Measurements from ENCODE around the gene UNC13A.

Gene UNC13A

DNA sequence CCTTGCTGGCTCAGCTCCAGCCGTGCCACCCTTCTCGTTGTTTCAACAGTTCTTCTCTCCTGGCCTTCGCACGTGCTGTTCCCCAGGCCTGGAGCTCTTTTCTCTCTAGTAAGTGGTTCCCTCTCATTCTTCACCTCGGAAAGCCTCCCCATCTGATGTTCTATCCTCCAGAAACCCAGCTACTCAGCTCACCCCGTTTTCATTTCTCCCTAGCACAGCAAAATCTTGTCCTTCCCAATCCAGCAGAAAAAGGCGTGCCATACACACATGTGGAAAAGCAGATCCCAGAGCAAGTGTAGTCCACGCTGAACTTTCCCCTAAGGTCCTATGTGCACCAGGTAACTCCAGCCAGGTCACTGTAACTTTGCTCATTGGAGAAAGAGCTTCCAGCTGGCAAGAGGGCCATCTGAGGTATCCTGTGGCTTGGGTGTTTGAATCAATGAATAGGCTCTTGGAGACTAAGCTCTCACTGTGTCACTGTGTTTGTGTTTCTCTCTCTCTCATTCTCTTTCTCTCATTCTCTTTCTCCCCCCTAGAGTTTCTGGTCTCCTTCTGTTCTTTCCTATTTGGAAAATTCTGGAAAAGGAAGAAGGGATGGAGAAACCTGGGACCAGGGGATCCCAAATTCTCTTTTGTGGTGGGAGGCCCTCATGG, 83.7 kb downstream of the UNC13A start:
- in situ Hi-C loops (cut with HindIII; ENCODE audit: low pct_ligation_motif_present, low sequenced_read_pairs), result no loop called here
- TF ChIP-seq, protein P1, sequence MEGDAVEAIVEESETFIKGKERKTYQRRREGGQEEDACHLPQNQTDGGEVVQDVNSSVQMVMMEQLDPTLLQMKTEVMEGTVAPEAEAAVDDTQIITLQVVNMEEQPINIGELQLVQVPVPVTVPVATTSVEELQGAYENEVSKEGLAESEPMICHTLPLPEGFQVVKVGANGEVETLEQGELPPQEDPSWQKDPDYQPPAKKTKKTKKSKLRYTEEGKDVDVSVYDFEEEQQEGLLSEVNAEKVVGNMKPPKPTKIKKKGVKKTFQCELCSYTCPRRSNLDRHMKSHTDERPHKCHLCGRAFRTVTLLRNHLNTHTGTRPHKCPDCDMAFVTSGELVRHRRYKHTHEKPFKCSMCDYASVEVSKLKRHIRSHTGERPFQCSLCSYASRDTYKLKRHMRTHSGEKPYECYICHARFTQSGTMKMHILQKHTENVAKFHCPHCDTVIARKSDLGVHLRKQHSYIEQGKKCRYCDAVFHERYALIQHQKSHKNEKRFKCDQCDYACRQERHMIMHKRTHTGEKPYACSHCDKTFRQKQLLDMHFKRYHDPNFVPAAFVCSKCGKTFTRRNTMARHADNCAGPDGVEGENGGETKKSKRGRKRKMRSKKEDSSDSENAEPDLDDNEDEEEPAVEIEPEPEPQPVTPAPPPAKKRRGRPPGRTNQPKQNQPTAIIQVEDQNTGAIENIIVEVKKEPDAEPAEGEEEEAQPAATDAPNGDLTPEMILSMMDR (IDR thresholded peaks at IDR 0.05; ENCODE audit: low read depth, low read length, missing control alignments), result no peak
- H3K4me3 ChIP-seq (ENCODE audit: low read depth, low read length), result no peak overlapping the region
- H3K36me3 ChIP-seq (replicated peaks), result no peaks in the 10 kb centered on the region
- no peak for DNase-seq
- no peak overlapping the region for H3K27ac ChIP-seq
- peaks cover 4% of the 10 kb centered on the region for H3K27me3 ChIP-seq (replicated peaks)

DNA sequence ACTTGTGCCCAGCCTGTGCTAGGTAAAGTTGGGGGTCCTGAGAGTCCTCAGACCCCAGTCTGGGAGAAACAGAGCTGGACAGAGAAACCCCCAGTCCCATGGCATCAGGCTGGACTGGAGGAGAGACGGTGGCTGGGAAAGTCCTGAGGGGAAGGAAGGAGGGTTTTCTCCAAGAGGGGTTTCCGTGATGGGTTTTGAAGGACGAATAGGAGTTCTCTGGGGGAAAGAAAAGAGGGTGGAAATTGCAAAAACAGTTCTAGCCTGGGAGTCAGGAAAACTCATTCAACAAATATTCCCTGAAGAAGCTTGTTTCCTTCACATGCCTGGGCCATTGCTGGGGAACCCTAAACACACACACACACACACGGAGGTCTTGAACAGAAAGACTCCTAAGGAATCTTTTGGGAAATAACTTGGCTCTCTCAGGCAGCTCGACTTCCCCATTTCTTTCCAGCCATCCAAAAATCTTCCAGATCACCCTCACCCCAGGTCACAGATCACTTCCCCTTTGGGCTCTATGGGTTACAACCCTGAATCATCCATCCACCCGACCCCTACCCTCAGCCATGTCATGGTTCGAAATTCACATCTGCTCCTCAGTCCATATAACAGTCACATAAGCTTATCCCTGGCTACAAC, 85.2 kb downstream of the UNC13A start:
- no peaks in the 10 kb centered on the region for H3K36me3 ChIP-seq (replicated peaks)
- in situ Hi-C loops (cut with HindIII; ENCODE audit: low pct_ligation_motif_present, low sequenced_read_pairs), result no loop called here
- no peak for DNase-seq
- H3K4me3 ChIP-seq (ENCODE audit: low read depth, low read length), result no peak overlapping the region
- no peak overlapping the region for H3K27ac ChIP-seq
- peaks cover 4% of the 10 kb centered on the region for H3K27me3 ChIP-seq (replicated peaks)
- TF ChIP-seq, protein P1 (IDR thresholded peaks at IDR 0.05; ENCODE audit: low read depth, low read length, missing control alignments), result no peak

DNA sequence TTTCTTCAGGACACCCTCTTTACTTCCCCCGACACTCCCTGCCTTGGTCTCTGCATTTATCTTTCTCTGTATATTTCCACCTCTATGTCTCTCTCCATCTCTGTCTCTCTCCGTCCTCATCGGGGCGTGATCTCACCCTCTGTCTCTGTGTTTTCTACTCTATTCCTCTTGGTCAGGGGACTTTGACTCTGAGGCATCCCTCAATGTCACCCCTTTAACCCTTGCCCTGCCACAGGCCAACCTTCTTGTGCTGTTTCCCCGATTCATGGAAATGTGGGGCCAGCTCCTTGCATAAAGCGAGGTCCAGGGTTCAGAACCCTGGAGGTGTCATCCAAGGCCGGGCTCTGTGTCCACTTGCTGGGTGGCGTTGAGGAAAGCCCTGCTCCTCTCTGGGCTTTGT, 85.9 kb downstream of the UNC13A start:
- Histone ChIP-seq H3K27ac (no peak overlapping the region), H3K36me3 (replicated peaks) (no peaks in the 10 kb centered on the region), H3K27me3 (replicated peaks) (peaks cover 4% of the 10 kb centered on the region), H3K4me3 (ENCODE audit: low read depth, low read length) (no peak overlapping the region)
- no peak for DNase-seq
- TF ChIP-seq, protein P1 (IDR thresholded peaks at IDR 0.05; ENCODE audit: low read depth, low read length, missing control alignments), result no peak
- in situ Hi-C loops (cut with HindIII; ENCODE audit: low pct_ligation_motif_present, low sequenced_read_pairs), result no loop called here

DNA sequence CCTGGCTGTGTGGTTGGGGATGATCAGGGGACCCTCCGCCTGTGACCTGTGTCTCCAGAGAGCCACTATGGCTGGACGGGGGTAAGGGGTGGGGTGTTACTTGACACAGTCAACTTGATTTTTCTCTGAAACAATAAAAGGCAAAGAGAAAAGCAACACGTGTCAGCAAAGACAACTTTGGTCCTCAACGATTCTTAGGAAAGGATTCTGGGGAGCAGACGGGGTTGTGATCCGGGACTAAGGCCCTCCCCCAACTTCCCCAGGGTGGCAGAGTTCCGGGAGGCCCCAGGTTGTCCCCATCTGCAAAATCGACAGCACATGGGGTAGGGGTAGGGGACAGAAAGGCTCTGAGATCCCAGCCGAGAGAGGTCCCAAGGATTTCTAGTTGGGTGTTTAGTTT, 86.5 kb downstream of the UNC13A start:
- no peak overlapping the region for H3K27ac ChIP-seq
- TF ChIP-seq, protein P1 (IDR thresholded peaks at IDR 0.05; ENCODE audit: low read depth, low read length, missing control alignments), result no peak
- peaks cover 4% of the 10 kb centered on the region for H3K27me3 ChIP-seq (replicated peaks)
- no peaks in the 10 kb centered on the region for H3K36me3 ChIP-seq (replicated peaks)
- no peak overlapping the region for H3K4me3 ChIP-seq (ENCODE audit: low read depth, low read length)
- in situ Hi-C loops (cut with HindIII; ENCODE audit: low pct_ligation_motif_present, low sequenced_read_pairs), result no loop called here
- no peak for DNase-seq

DNA sequence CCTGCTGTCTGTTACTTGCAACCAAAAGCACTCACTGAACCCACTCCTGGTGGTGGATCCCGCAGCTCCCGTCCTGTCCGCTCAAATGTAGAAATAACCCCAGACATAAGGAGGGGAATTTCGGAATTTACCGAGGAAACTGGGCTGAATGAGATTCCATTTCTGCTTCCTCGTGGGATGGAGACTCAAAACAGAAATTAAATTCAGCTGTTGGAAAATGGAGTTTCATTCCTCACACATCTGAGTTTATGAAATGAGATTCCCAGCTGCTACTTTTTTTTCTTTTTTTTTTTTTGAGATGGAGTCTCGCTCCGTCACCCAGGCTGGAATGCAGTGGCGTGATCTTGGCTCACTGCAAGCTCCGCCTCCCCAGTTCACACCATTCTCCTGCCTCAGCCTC, 88.4 kb downstream of the UNC13A start:
- in situ Hi-C loops (cut with HindIII; ENCODE audit: low pct_ligation_motif_present, low sequenced_read_pairs), result no loop called here
- H3K27me3 ChIP-seq (replicated peaks), result peaks cover 4% of the 10 kb centered on the region
- DNase-seq, result no peak
- H3K27ac ChIP-seq, result no peak overlapping the region
- H3K36me3 ChIP-seq (replicated peaks), result no peaks in the 10 kb centered on the region
- TF ChIP-seq, protein P1 (IDR thresholded peaks at IDR 0.05; ENCODE audit: low read depth, low read length, missing control alignments), result no peak
- no peak overlapping the region for H3K4me3 ChIP-seq (ENCODE audit: low read depth, low read length)
